Stimulated activated naive CD8-positive, alpha-beta T cell treated with anti-CD3 and anti-CD28 coated beads, Interleukin-15, amount 100 ng/mL, for 72 hours (primary cell): Measurements from ENCODE around the gene ULBP1.
"Not testable (repeated sequence)": the region's sequence is repeated elsewhere in the genome, so short reads cannot be mapped to it uniquely, and the experiment has no call there.

Experiments used
- ATAC-seq: fragments of 150-1000 bp; cut with Tn5 transposase; 2 replicates; pipeline ENCODE4 v1.10.0; 2021; ENCODE audit warnings: mild to moderate bottlenecking, moderate library complexity
- DNase-seq, 2 donors: peaks; one replicate each; pipeline ENCODE4 v3.0.0; 2021 to 2022
- H3K27ac Mint-ChIP-seq, 2 donors: one replicate each; pipeline ENCODE4 v1.8.0; 2022; ENCODE audit warnings: mild to moderate bottlenecking in 2 of 2, mixed read lengths in 2 of 2, moderate library complexity in 2 of 2
- H3K27me3 Mint-ChIP-seq: one replicate; pipeline ENCODE4 v1.8.0; 2022; ENCODE audit warnings: mixed read lengths
- H3K4me1 Mint-ChIP-seq: one replicate; pipeline ENCODE4 v1.8.0; 2022; ENCODE audit warnings: mild to moderate bottlenecking, mixed read lengths
- H3K4me3 Mint-ChIP-seq, 2 donors: one replicate each; pipeline ENCODE4 v1.8.0; 2022; ENCODE audit warnings: mild to moderate bottlenecking in 2 of 2, mixed read lengths in 2 of 2, moderate library complexity in 1 of 2
- H3K9me3 Mint-ChIP-seq, 2 donors: one replicate each; pipeline ENCODE4 v1.8.0; 2022; ENCODE audit warnings: mixed read lengths in 2 of 2

The ULBP1 gene

DNA sequence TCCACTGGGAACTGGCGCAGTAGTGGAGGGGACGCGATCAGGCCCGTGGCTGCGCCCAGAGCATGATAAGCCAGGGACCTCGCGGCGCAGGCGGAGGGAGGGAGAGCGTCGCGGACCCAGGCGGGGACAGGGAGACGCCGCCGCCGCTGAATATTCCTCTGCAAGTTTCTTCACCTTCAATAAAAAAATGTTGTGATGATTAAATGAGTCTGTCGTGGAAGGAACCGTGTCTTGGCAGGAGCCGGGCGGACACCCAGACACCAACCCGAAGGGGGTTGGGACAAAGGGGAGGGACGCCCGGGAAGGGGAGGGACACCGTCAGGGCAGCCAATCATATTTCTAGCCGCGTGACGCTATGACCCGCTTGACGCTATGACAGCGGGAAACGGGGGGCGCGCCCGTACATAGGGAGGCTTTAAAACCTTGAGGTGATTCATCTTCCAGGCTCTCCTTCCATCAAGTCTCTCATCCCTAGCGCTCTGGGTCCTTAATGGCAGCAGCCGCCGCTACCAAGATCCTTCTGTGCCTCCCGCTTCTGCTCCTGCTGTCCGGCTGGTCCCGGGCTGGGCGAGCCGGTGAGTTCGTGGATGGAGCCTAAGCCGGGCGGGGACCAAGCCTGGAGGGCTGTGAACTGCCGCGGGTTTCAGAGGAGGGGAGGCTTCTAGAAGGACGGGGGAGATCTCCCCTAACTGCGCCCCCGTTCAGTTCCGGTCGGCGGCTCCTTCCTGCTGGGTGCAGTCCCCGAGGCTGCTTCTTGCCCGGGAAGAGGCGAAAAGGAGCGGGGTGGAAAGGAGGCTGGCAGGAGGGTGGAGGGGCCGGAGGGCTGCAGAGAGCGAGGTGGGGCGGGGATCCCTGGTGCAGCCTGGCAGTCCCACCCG, 21.9 kb upstream of the ULBP1 start, which contains the start of gene ULBP2:
ULBP2 (plus strand) TSS at position 432 of the 878 bp plus-strand sequence; CDS start at position 491, 59 bp downstream.
- Mint-ChIP-seq H3K27ac (peak within 1 kb of the TSS; percentile 52 to 93), H3K4me3 (peak within 1 kb of the TSS; percentile 93 to 96), H3K4me1 (peaks cover 54% of the 10 kb centered on the region), H3K9me3 (no peaks in the 10 kb centered on the region), H3K27me3 (peaks cover 89% of the 10 kb centered on the region)
- ATAC-seq: peak; percentile 83
- DNase-seq: peak; percentile 83

DNA sequence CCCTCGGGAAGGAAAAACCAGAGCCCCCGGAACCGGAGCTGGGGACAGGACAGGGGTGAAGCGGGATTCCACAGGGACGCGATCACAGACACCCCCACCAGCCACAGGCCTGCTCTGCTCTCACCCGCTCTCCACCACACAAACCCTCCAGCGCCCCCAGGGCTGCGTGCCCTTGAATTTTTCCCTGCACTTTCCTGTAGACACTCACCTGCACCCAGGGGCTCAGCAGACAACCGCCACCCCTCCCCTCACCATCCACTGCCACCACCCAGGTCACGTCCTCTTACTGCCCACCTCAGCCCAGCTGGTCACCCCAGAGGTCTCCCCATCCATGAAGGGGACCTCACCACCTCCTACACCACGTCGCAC, 21.3 kb upstream of the ULBP1 start:
- no peak overlapping the region for H3K27ac Mint-ChIP-seq
- no peaks in the 10 kb centered on the region for H3K9me3 Mint-ChIP-seq

DNA sequence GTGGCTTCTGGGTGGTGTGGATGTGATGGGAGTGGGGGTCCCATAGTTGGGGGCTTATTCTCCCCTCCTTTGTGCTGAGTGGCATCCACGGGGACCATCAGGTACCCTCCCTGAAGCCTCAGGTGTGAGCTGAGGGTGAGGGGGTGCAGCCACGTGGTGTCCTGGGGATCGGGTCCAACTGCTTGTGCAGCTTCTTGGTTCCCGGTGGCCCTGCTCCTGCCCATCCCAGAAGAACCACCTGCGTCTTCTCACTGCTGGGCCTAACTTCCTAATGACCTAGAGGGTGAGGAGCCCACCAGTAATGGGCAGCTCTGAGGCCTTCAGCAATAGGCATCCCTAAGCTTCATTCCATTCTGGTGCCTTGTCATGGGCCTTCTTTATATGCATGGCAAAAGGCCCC, 20.4 kb upstream of the ULBP1 start:
- not testable (repeated sequence) for H3K9me3 Mint-ChIP-seq, ATAC-seq, H3K4me3 Mint-ChIP-seq, DNase-seq
- H3K4me1 Mint-ChIP-seq: peaks cover 44% of the 10 kb centered on the region
- peaks cover 86% of the 10 kb centered on the region for H3K27me3 Mint-ChIP-seq
- peak overlapping the region in 1 of 2 donors; percentile 56 for H3K27ac Mint-ChIP-seq

More for the DNA sequence above, 21.3 kb upstream of the ULBP1 start:
- DNase-seq (no peak), ATAC-seq (no peak)
- Mint-ChIP-seq H3K27me3 (peaks cover 86% of the 10 kb centered on the region), H3K4me3 (peak overlapping the region; percentile 93 to 96), H3K4me1 (peaks cover 53% of the 10 kb centered on the region)

DNA sequence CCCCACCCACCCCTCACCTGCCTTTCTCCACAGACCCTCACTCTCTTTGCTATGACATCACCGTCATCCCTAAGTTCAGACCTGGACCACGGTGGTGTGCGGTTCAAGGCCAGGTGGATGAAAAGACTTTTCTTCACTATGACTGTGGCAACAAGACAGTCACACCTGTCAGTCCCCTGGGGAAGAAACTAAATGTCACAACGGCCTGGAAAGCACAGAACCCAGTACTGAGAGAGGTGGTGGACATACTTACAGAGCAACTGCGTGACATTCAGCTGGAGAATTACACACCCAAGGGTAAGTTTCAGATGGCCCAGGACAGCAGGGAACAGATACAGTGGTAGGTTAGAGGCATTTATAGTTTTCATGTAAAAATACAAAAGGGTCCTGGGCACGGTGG, 18.5 kb upstream of the ULBP1 start:
- H3K4me1 Mint-ChIP-seq: peaks cover 25% of the 10 kb centered on the region
- not testable (repeated sequence) for H3K9me3 Mint-ChIP-seq, H3K4me3 Mint-ChIP-seq, DNase-seq, H3K27ac Mint-ChIP-seq, ATAC-seq
- H3K27me3 Mint-ChIP-seq: peaks cover 81% of the 10 kb centered on the region

DNA sequence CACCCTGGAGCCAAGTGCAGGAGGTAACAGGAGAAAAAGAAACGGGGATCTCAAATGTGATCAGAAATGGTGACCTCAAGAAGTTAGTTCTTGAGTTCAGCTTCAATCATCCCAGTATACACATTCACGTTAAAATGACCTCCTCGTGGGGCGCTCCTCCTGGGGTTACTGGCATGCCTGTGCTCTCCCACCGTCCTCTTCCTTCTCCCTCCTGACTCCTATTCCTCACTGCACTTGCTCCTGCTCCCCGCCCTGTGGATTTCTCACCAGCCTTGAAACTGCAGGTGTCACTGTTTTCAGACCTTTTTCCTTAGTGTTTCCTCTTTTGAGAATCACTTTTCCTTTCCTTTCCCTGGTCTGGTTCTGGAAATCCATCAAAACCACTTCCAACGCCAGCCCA, 17.1 kb upstream of the ULBP1 start:
- not testable (repeated sequence) for ATAC-seq, H3K4me3 Mint-ChIP-seq

DNA sequence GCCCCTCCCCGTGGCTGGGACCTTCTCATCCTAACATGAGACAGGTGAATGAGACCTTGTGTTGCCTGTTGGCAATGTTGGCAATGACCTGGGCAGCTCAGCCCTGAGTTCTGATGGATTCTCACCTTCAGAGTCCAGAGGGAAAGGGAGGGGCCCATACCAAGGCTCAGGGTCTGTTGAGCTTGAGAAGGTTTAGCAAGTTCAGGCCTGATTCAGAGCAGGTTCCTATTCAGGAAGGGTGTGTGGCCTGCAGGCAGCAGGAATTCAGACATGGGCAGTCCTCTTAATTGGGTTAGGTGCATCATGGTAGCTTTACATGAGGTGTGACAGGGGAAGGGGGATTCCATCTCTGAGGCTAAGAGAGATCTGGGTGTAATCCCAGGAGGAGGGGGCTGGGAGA, 16.2 kb upstream of the ULBP1 start:
- H3K4me1 Mint-ChIP-seq, DNase-seq, H3K4me3 Mint-ChIP-seq, ATAC-seq, H3K9me3 Mint-ChIP-seq, H3K27ac Mint-ChIP-seq: not testable (repeated sequence)
- H3K27me3 Mint-ChIP-seq: peaks cover 81% of the 10 kb centered on the region

More for the DNA sequence above, 17.1 kb upstream of the ULBP1 start:
- H3K27ac Mint-ChIP-seq, DNase-seq, H3K9me3 Mint-ChIP-seq: not testable (repeated sequence)
- H3K27me3 Mint-ChIP-seq: peaks cover 81% of the 10 kb centered on the region
- H3K4me1 Mint-ChIP-seq: peaks cover 11% of the 10 kb centered on the region

DNA sequence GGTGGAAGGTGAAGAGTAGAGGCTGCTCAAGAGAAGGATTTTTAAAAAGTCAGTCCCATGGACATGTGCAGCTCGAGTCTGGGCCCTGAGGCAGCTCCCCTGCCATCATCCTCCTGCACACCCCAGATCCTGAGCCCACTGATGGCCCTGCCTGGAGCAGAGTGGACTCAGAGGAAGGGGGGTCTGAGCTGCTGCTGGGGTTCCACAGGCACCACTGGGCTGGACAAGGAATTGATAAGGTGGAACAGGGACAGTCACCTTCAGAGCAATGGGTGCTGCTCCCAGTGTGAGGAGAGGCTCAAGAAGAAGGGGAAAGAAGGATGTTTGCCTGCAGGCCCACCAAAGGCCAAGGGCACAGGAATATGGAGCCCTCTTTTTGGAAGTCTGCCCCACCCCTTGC, 15.7 kb upstream of the ULBP1 start:
- Mint-ChIP-seq H3K27me3 (peaks cover 81% of the 10 kb centered on the region), H3K4me1 (no peaks in the 10 kb centered on the region), H3K4me3 (no peak overlapping the region), H3K9me3 (no peaks in the 10 kb centered on the region), H3K27ac (no peak overlapping the region)
- ATAC-seq (no peak), DNase-seq (no peak)

DNA sequence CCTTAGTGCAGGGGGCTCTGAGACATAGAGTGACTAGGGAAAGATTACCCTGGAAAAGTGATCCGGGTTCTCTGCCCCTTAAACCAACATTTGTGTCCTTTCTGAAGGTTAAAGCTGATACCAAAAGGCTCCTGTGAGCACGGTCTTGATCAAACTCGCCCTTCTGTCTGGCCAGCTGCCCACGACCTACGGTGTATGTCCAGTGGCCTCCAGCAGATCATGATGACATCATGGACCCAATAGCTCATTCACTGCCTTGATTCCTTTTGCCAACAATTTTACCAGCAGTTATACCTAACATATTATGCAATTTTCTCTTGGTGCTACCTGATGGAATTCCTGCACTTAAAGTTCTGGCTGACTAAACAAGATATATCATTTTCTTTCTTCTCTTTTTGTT, 15.1 kb upstream of the ULBP1 start:
- Mint-ChIP-seq H3K4me1 (peaks cover 2% of the 10 kb centered on the region), H3K9me3 (no peaks in the 10 kb centered on the region), H3K27ac (no peak overlapping the region), H3K27me3 (peaks cover 81% of the 10 kb centered on the region), H3K4me3 (no peak overlapping the region)
- DNase-seq (no peak), ATAC-seq (no peak)

DNA sequence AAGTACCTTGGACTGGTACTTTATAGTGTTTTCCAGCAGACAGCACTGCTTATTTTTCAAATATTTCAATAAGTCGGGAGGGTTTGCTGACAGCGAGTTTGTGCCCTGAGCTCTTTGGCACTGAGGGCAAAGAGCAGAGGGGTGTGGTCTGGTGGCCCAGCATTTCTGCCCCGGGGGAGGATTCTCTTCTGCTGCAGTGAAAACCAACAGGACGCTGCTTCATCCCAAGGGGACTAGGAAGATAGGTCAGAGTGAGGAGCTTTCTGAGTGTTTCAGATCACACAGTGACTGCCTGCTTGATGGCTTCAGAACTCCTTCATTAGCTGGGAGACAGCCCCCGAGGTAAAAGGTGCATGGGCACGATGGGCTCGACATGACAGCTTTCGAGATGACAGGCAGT, 13.3 kb upstream of the ULBP1 start:
- no peak for ATAC-seq
- Mint-ChIP-seq H3K4me1 (peaks cover 13% of the 10 kb centered on the region), H3K4me3 (no peak overlapping the region), H3K9me3 (no peaks in the 10 kb centered on the region), H3K27me3 (peaks cover 83% of the 10 kb centered on the region), H3K27ac (no peak overlapping the region)
- no peak for DNase-seq

DNA sequence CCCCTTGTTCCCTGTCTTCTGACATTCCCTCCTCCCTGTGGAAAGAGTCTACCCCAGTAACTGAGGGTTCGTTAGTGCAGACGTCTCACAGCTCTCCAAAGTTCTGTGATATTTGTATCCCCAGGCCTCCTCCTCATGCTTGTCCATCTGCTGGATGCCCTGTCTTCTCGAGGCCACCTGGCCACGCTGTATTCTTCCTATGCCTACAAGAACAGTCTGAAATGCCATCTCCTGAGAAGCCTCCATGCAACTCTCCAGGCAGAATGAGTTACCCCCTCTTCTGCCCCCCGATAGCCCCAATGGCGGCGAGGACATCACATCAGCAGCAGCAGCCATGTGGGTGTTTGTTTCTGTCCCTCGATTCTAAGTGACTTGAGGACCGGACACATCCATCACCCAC, 12.6 kb upstream of the ULBP1 start:
- Mint-ChIP-seq H3K27me3 (peaks cover 87% of the 10 kb centered on the region), H3K9me3 (no peaks in the 10 kb centered on the region), H3K27ac (no peak overlapping the region), H3K4me1 (peaks cover 14% of the 10 kb centered on the region), H3K4me3 (no peak overlapping the region)
- ATAC-seq: no peak
- no peak for DNase-seq

DNA sequence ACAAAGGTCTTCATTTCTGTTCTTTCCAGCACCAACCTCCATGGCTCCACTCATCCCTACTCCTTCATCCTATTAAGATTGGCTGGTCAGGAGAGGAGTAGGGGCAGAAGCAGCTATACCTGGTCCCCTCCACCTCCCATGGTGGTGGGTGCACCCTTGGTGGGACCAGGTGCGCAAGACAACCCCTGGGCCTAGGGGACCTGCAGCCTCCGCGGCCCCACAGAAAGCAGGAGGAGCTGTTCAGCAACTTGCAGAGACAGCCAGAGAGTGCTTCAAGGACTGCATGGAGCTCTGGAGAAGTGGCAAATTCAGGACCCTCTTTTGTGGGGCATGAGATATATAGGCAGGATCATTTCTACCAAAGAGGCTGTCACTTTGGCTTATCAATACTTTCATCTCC, 12.1 kb upstream of the ULBP1 start:
- no peaks in the 10 kb centered on the region for H3K9me3 Mint-ChIP-seq
- H3K4me3 Mint-ChIP-seq: no peak overlapping the region
- DNase-seq (no peak), ATAC-seq (no peak)
- H3K27me3 Mint-ChIP-seq: peaks cover 87% of the 10 kb centered on the region
- peaks cover 14% of the 10 kb centered on the region for H3K4me1 Mint-ChIP-seq
- H3K27ac Mint-ChIP-seq: no peak overlapping the region

DNA sequence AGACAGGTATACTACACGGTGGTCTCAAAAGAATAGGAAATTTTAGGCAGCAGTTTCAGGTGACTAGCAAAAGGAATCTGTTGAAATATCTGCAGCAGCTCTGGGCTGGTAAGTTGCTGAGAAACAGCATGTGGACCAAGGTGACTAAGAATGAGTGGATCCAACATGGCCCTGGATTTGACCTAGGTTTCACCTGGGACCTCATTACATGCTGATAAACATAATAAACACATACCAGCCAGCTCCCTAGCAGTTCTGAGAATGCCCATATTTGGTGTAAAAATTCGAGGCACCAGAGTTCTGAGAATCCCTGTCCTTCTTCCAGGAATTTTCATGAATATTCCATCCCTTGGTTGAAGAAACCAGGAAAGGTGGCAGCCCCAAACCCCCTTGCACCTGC, 10.4 kb upstream of the ULBP1 start:
- peaks cover 79% of the 10 kb centered on the region for H3K27me3 Mint-ChIP-seq

DNA sequence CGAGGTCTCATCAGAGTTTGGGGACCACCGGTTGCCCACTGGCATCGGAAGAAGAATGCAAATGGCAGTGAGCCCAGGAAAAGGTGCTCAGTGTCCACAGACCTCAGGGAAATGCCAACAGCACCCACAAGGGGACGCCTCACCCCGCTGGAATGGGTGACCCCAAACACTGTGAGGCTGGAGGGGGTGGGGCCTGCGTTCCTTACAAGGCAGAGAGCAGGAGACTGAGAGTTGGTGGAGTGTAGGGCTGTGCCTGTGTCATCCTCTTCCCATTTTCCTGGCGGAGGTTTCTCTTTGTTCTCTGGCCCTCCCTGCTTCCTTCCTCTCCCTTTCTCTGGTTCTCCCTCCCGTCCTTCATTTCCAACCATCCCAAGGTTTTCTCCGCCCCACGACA, 9.8 kb upstream of the ULBP1 start:
- not testable (repeated sequence) for H3K4me3 Mint-ChIP-seq, H3K9me3 Mint-ChIP-seq, DNase-seq, H3K27ac Mint-ChIP-seq
- peak; percentile 90 for ATAC-seq
- Mint-ChIP-seq H3K4me1 (peaks cover 14% of the 10 kb centered on the region), H3K27me3 (peaks cover 83% of the 10 kb centered on the region)

More for the DNA sequence above, 10.4 kb upstream of the ULBP1 start:
- H3K4me3 Mint-ChIP-seq, H3K9me3 Mint-ChIP-seq, ATAC-seq, DNase-seq, H3K27ac Mint-ChIP-seq: not testable (repeated sequence)
- peaks cover 14% of the 10 kb centered on the region for H3K4me1 Mint-ChIP-seq

DNA sequence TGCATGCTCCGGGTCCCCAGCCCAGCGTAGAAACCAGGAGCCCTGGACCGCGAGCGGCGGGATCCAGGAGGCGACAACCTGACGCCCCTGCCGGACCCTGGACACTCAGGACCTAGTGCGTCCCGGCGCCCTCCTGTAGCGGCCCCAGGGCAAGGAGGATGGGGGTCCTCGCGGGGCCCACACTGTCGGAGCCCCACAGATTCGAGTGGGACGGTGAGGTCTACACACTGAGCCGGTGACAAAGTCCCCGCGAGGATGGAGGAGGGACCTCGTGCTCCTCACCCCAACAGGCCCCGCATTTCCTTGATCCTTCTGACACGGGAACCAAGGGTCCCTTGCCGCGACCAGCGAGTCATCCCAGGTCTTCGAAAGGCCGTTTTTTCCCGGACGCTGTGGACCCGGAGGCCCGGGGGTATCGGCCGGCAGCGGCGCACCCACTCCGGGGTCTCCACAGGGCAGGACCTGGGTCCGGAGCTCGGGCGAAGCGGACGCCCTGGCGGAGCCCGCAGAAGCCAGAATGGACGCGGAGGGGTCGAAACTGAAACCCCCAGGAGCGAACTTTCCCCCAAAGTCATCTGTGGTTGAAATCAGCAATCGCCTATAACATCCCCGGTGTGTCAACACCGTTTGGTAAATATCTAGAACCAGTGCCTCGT, 9.3 kb upstream of the ULBP1 start:
- Mint-ChIP-seq H3K27me3 (peaks cover 85% of the 10 kb centered on the region), H3K4me1 (peaks cover 16% of the 10 kb centered on the region)
- DNase-seq (peak in 1 of 2 donors; percentile 18), ATAC-seq (peak; percentile 59)
- H3K9me3 Mint-ChIP-seq, H3K4me3 Mint-ChIP-seq, H3K27ac Mint-ChIP-seq: not testable (repeated sequence)

DNA sequence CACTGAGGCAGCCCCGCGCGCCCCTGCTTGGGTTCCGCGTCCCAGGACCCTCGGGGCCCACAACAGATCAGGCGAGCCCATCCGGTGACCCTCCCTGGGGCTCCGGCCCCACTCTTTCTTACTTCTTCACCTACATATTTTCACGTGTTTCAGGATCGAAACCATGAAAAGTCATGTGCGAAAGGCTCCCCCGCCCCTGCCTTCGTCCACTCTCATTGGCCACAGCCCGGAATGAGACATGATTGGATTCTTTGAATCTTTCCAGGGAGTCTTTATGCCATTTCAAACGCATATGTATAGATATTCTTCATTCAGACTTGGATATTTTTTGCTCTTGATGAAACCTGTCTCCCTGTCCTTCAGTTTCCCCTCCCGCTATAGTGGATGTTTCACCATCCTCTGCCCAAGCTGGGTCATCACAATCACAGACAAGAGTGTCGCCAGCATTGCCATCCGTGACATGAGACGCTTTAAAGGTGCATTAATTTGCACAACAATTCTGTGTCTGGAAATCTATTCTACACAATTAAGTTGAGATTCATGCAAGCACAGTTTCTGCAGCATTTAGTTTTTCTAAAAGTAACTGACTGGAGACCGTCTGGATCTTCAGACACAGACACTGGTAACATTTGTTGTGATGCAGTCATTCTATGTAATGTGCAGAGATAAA, 8.6 kb upstream of the ULBP1 start:
- not testable (repeated sequence) for ATAC-seq, H3K27ac Mint-ChIP-seq, DNase-seq, H3K9me3 Mint-ChIP-seq
- Mint-ChIP-seq H3K27me3 (peaks cover 85% of the 10 kb centered on the region), H3K4me3 (peak overlapping the region; percentile 63 to 76), H3K4me1 (peaks cover 22% of the 10 kb centered on the region)
